ENCODE results near the gene SMCR8. TPM values are rescaled to one million over a fixed set of nuclear protein-coding genes. Genes with fewer than 3 reads are reported as not detected.
"Not testable (repeated sequence)": the region's sequence is repeated elsewhere in the genome, so short reads cannot be mapped to it uniquely, and the experiment has no call there.

SMCR8 gene
- total RNA-seq, 2 donors from 2014 or later: 7.9 to 9.1 TPM

DNA sequence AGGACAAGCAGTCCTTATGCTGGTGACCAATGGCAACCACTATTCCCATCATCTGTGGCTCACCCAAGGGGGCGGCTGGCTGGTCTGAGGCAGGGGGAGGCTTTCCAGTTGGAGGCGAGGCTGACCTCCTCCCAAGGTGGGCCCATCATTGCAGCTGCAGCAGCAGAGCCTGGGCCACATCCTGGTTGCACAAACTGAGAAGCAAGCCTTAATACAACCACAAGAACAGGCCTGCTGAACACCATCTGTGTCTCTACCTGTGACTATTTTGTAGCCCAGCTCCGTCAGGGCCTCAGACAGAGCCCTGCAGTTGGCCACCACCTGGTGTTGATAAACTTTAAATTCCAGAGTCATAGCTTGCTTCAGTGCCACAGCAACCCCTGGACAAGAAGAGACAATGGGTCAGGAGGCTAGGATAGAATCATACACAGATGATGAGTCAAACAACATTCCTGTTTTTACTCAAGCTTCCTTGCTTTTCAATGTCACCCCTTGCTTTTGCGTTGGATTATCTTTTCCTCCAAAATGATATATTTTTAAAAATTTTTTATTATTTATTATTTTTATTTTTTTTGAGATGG, 17.9 kb downstream of the SMCR8 start:
- Histone ChIP-seq H3K9me3 (no peaks in the 10 kb centered on the region), H3K27ac (no peak overlapping the region), H3K4me3 (no peak overlapping the region), H3K27me3 (no peaks in the 10 kb centered on the region), H3K36me3 (replicated peaks in 1 of 2; ENCODE audit: insufficient read depth in 1 of 2, low read depth in 2 of 2) (peaks cover 0 to 22% of the 10 kb centered on the region in 2 donors), H3K4me1 (no peaks in the 10 kb centered on the region)
- intact Hi-C loops (cut with DNase I): no loop called here
- TF ChIP-seq, protein P1, sequence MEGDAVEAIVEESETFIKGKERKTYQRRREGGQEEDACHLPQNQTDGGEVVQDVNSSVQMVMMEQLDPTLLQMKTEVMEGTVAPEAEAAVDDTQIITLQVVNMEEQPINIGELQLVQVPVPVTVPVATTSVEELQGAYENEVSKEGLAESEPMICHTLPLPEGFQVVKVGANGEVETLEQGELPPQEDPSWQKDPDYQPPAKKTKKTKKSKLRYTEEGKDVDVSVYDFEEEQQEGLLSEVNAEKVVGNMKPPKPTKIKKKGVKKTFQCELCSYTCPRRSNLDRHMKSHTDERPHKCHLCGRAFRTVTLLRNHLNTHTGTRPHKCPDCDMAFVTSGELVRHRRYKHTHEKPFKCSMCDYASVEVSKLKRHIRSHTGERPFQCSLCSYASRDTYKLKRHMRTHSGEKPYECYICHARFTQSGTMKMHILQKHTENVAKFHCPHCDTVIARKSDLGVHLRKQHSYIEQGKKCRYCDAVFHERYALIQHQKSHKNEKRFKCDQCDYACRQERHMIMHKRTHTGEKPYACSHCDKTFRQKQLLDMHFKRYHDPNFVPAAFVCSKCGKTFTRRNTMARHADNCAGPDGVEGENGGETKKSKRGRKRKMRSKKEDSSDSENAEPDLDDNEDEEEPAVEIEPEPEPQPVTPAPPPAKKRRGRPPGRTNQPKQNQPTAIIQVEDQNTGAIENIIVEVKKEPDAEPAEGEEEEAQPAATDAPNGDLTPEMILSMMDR (IDR thresholded peaks at IDR 0.05): no peak
- no peak for TF ChIP-seq POLR2A (IDR thresholded peaks at IDR 0.05)
- DNase-seq: no peak
- 67 to 90% methylated on average over 3 to 4 of the region's 4 CpGs for WGBS, 2 donors
- no peak for ATAC-seq

DNA sequence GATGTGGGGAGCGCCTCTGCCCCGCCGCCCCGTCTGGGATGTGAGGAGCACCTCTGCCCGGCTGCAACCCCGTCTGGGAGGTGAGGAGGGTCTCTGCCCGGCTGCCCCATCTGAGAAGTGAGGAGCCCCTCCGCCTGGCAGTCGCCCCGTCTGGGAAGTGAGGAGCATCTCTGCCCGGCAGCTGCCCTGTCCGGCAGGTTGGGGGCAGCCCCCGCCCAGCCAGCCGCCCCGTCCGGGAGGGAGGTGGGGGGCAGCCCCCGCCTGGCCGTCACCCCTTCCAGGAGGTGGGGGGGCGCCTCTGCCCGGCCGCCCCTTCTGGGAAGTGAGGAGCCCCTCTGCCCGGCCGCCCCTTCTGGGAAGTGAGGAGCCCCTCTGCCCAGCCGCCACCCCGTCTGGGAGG, 23.1 kb downstream of the SMCR8 start:
- H3K4me3 ChIP-seq; H3K27ac ChIP-seq; DNase-seq; intact Hi-C loops (cut with DNase I); H3K4me1 ChIP-seq; H3K9me3 ChIP-seq; H3K27me3 ChIP-seq; ATAC-seq: not testable (repeated sequence)
- 97% methylated on average over 5 of the region's 25 CpGs; no CpG with 5 or more reads in 1 of the 2 donors for WGBS, 2 donors
- peaks cover 0 to 13% of the 10 kb centered on the region in 2 donors for H3K36me3 ChIP-seq (replicated peaks in 1 of 2; ENCODE audit: insufficient read depth in 1 of 2, low read depth in 2 of 2)

DNA sequence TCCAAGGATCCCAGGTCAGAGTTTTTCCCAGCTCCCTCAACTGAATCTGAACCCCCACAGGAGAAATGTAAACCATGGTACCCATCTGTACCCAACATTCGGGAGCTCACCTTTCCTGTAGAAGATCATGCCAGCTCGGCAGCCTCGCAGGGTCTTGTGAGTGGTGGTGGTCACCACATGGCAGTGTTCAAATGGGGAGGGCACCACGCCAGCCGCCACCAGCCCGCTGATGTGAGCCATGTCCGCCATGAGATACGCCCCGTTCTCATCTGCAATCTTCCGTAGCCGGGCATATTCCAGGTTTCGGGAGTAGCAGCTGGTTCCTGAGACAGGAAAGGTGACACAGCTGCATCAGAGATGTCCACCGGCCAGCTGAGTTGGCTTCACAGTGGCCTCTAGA, 24.8 kb downstream of the SMCR8 start:
- no peaks in the 10 kb centered on the region for H3K4me1 ChIP-seq
- peaks cover 0 to 7% of the 10 kb centered on the region in 2 donors for H3K36me3 ChIP-seq (replicated peaks in 1 of 2; ENCODE audit: insufficient read depth in 1 of 2, low read depth in 2 of 2)
- no peaks in the 10 kb centered on the region for H3K9me3 ChIP-seq
- DNase-seq (no peak), ATAC-seq (no peak)
- 80 to 92% methylated on average over 1 to 13 of the region's 13 CpGs for WGBS, 2 donors
- no peaks in the 10 kb centered on the region for H3K27me3 ChIP-seq
- intact Hi-C loops (cut with DNase I): no loop called here
- no peak overlapping the region for H3K4me3 ChIP-seq
- no peak overlapping the region for H3K27ac ChIP-seq
- TF ChIP-seq, protein P1 (IDR thresholded peaks at IDR 0.05): no peak
- TF ChIP-seq POLR2A (IDR thresholded peaks at IDR 0.05): no peak

DNA sequence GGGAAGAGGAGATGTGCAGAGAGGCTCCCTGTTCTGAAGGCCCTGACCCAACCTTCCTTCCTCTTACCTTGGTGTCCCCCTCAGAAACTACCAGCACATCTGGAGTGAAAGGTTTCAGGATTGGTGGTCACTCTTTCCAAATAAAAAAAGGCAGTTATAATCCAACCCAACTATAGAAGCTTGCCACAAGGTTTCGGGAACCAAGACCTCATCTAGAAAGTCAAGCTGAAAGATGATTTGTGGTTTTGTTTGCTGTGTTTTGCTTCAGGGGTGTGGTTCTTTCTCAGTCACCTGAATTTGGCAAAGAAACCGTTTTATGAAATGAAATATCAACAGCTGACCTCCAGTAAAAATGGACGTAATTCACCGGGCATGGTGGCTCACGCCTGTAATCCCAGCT, 28.9 kb downstream of the SMCR8 start:
- no peak for ATAC-seq
- peaks cover 0 to 15% of the 10 kb centered on the region in 2 donors for H3K36me3 ChIP-seq (replicated peaks in 1 of 2; ENCODE audit: insufficient read depth in 1 of 2, low read depth in 2 of 2)
- H3K9me3 ChIP-seq: no peaks in the 10 kb centered on the region

DNA sequence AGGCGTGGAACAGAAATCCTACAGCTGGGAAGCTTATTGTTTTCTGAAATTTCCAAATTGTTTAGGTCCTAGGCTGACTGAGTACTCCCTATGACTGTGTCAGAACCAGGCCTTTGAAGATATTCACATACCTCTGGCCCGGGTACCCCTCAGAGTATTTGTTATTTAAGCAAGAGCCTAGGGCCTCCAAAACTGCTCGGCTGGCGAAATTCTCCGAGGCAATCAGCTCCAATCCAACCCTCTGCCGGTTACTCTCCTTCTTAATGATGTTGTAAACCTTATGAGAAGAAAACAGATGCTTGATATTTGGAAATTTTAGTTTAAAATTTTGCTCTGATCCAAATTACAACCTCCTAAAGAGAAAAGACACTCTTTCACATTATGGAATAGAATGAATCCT, 38.4 kb downstream of the SMCR8 start:
- 86 to 90% methylated on average over 6 of the region's 6 CpGs for whole genome bisulfite sequencing, 2 donors
- H3K27ac ChIP-seq: no peak overlapping the region
- intact Hi-C loops (cut with DNase I): no loop called here
- ATAC-seq (no peak), DNase-seq (no peak)
- TF ChIP-seq, protein P1 (IDR thresholded peaks at IDR 0.05): no peak
- no peak for TF ChIP-seq POLR2A (IDR thresholded peaks at IDR 0.05)
- no peak overlapping the region for H3K4me3 ChIP-seq
- no peaks in the 10 kb centered on the region for H3K9me3 ChIP-seq
- peaks cover 7 to 10% of the 10 kb centered on the region in 2 donors for H3K36me3 ChIP-seq (replicated peaks in 1 of 2; ENCODE audit: insufficient read depth in 1 of 2, low read depth in 2 of 2)
- H3K27me3 ChIP-seq: no peaks in the 10 kb centered on the region
- no peaks in the 10 kb centered on the region for H3K4me1 ChIP-seq

More for the DNA sequence above, 28.9 kb downstream of the SMCR8 start:
- 82 to 84% methylated on average over 5 of the region's 5 CpGs for WGBS, 2 donors
- Histone ChIP-seq H3K27ac (no peak overlapping the region), H3K4me1 (no peaks in the 10 kb centered on the region), H3K27me3 (no peaks in the 10 kb centered on the region), H3K4me3 (no peak overlapping the region)
- no peak for DNase-seq
- no peak for TF ChIP-seq POLR2A (IDR thresholded peaks at IDR 0.05)
- TF ChIP-seq, protein P1 (IDR thresholded peaks at IDR 0.05): no peak
- intact Hi-C loops (cut with DNase I): no loop called here

All from body of pancreas (tissue), 4 donors.